NCI-H82 treated with DMSO at 0.1 percent for 48 hours (cell line): ENCODE measurements around the gene PTAFR.

Experiments
- DNase-seq: peaks from one replicate; lab custom pipeline; 2025; ENCODE audit not compliant: unreplicated experiment; lab: John Stamatoyannopoulos, UW

The PTAFR gene

GRCh38 chr1:28176492-28177470, at the start of gene PTAFR:
Gene PTAFR (minus strand): TSS chr1:28176690. CDS start chr1:28151021, 25,669 bp downstream.
- no peak for DNase-seq

- no peak for DNase-seq
Observed at GRCh38 chr1:28213315-28213714, 36.8 kb upstream of the PTAFR start.

- no peak for DNase-seq
Observed at GRCh38 chr1:28209700-28210099, 33.2 kb upstream of the PTAFR start.

GRCh38 chr1:28208818-28209441, 32.4 kb upstream of the PTAFR start:
- DNase-seq, result peak; percentile 22

- DNase-seq, result no peak
Observed at GRCh38 chr1:28205243-28205642, 28.8 kb upstream of the PTAFR start.

- no peak for DNase-seq
Observed at GRCh38 chr1:28200234-28200873, 23.9 kb upstream of the PTAFR start.

- no peak for DNase-seq
Observed at GRCh38 chr1:28199328-28200233, 23.1 kb upstream of the PTAFR start.

- no peak for DNase-seq
Observed at GRCh38 chr1:28197682-28198415, 21.4 kb upstream of the PTAFR start.

GRCh38 chr1:28196330-28196729, 19.8 kb upstream of the PTAFR start:
- no peak for DNase-seq

- DNase-seq, result no peak
Observed at GRCh38 chr1:28195780-28196179, 19.3 kb upstream of the PTAFR start.

- no peak for DNase-seq
Observed at GRCh38 chr1:28194326-28195035, 18.0 kb upstream of the PTAFR start.

GRCh38 chr1:28193701-28194161, 17.2 kb upstream of the PTAFR start:
- no peak for DNase-seq

GRCh38 chr1:28190996-28191645, 14.6 kb upstream of the PTAFR start:
- no peak for DNase-seq

GRCh38 chr1:28190337-28190979, 14.0 kb upstream of the PTAFR start:
- DNase-seq, result no peak

- no peak for DNase-seq
Observed at GRCh38 chr1:28185071-28185470, 8.6 kb upstream of the PTAFR start.

GRCh38 chr1:28180306-28181305, 4.1 kb upstream of the PTAFR start:
- DNase-seq, result no peak
